ENCODE results near the gene HTR2B.

DNA sequence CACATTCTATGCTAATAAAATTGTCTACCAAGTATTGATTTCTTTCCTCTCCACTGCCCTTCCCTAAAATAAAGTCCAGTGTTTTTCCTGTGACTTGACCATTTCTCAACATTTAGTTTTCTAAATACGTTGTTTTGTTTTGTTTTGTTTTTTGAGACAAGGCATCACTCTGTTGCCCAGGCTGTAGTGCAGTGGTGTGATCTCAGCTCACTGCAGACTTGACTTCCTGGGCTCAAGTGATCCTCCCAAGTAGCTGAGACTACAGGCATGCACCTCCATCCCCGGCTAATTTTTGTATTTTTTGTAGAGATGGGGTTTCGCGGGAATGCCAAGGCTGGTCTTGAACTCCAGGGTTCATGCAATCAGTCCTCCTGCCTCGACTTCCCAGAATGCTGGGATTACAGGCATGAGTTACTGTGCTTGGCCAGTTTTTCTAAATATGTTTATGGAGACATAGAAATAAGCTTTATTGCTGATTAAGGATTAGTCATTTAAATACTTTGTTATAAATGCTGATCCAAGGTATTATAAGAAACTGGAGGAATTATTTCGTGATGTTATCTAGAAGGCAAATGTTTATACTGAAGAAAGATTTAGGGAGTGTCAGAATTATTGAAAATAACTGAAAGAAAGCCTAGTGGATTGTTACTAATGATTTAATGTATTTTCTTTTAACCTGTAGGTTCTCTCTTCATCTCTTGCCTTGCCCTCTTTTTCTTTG, 5.7 kb upstream of the HTR2B start:
- TF ChIP-seq JUND (IDR thresholded peaks at IDR 0.05) (no peak), SIN3A (IDR thresholded peaks at IDR 0.05; ENCODE audit: low read depth) (no peak), POLR2AphosphoS5 (IDR thresholded peaks at IDR 0.05; ENCODE audit: low read depth, low read length) (no peak), POLR2A (IDR thresholded peaks at IDR 0.05; ENCODE audit: borderline replicate concordance, extremely low read depth, insufficient read depth, insufficient read length) (no peak)
- TF ChIP-seq, protein P1, sequence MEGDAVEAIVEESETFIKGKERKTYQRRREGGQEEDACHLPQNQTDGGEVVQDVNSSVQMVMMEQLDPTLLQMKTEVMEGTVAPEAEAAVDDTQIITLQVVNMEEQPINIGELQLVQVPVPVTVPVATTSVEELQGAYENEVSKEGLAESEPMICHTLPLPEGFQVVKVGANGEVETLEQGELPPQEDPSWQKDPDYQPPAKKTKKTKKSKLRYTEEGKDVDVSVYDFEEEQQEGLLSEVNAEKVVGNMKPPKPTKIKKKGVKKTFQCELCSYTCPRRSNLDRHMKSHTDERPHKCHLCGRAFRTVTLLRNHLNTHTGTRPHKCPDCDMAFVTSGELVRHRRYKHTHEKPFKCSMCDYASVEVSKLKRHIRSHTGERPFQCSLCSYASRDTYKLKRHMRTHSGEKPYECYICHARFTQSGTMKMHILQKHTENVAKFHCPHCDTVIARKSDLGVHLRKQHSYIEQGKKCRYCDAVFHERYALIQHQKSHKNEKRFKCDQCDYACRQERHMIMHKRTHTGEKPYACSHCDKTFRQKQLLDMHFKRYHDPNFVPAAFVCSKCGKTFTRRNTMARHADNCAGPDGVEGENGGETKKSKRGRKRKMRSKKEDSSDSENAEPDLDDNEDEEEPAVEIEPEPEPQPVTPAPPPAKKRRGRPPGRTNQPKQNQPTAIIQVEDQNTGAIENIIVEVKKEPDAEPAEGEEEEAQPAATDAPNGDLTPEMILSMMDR (IDR thresholded peaks at IDR 0.05 in 2 of 3, conservative IDR thresholded peaks at IDR 0.05 in 1 of 3; ENCODE audit: borderline replicate concordance in 1 of 3, insufficient read depth in 1 of 3, low read depth in 2 of 3, low read length in 2 of 3): no peak
